Measurements from ENCODE around the gene ADK. TPM values are rescaled to one million over a fixed set of nuclear protein-coding genes. Genes with fewer than 3 reads are reported as not detected.
A peak's percentile ranks its signal among the peaks of the same experiment; 100 is the strongest.

Gene ADK
- total and polyA plus RNA-seq, 2 of the 4 experiments (the other 2 are of a cell fraction) = 30.6 to 40.9 TPM

GRCh38 chr10:74113546-74113945 is 37.5 kb upstream of the ADK start:
- Histone ChIP-seq H2BK20ac (ENCODE audit: low read depth, low read length) (no peak overlapping the region), H3K9ac (ENCODE audit: low read depth, low read length) (no peak overlapping the region; the same call in 1 of the 2 replicates), H3K79me1 (ENCODE audit: low read depth in 1 of 2, low read length in 2 of 2) (peaks cover 71 to 94% of the 10 kb centered on the region in 2 experiments), H3K9me1 (ENCODE audit: insufficient read depth, low read length) (peaks cover 15% of the 10 kb centered on the region), H3K4me2 (ENCODE audit: low read depth, low read length) (no peak overlapping the region), H4K5ac (ENCODE audit: low read depth, low read length) (no peak overlapping the region), H4K91ac (ENCODE audit: insufficient read depth, low read depth, low read length) (no peak overlapping the region), H2AK9ac (replicated peaks; ENCODE audit: low read depth, low read length, poor library complexity) (no peak overlapping the region), H2BK120ac (ENCODE audit: low read depth, low read length) (no peak overlapping the region), H3K27ac (ENCODE audit: insufficient read depth, low read length) (no peak overlapping the region; the same call in 1 of the 2 replicates), H3K18ac (ENCODE audit: low read depth, low read length) (no peak overlapping the region), H3K23ac (ENCODE audit: low read depth, low read length) (no peak overlapping the region), H4K20me1 (ENCODE audit: insufficient read depth, low read length) (peaks cover 83% of the 10 kb centered on the region), H3K4me1 (ENCODE audit: control insufficient read depth, insufficient read depth, low read length) (peaks cover 9% of the 10 kb centered on the region), H3K36me3 (ENCODE audit: control insufficient read depth, insufficient read depth, low read length) (peaks cover 81% of the 10 kb centered on the region), H3K56ac (ENCODE audit: extremely low read depth, insufficient read depth, low read length) (no peak overlapping the region), H2AK5ac (ENCODE audit: low read depth, low read length) (no peak overlapping the region), H3K4ac (ENCODE audit: low read depth, low read length) (no peak overlapping the region), H2AFZ (replicated peaks; ENCODE audit: low read length, poor library complexity) (no peak overlapping the region), H3K9me3 (ENCODE audit: control insufficient read depth, insufficient read depth, low read length) (no peaks in the 10 kb centered on the region), H2BK5ac (ENCODE audit: low read depth, low read length, poor library complexity, severe bottlenecking) (peak overlapping the region; percentile 14), H2BK15ac (ENCODE audit: low read depth, low read length) (no peak overlapping the region), H3K4me3 (ENCODE audit: insufficient read depth, low read depth, low read length) (no peak overlapping the region), H3K14ac (replicated peaks; ENCODE audit: low read depth, low read length) (no peak overlapping the region), H3K27me3 (ENCODE audit: control insufficient read depth, insufficient read depth, low read length) (no peaks in the 10 kb centered on the region), H4K8ac (ENCODE audit: low read depth in 2 of 2, low read length in 2 of 2) (no peak overlapping the region)
- DNase-seq (peak; percentile 22), ATAC-seq (ENCODE audit: low read depth) (no peak)
- dilution Hi-C loops (cut with HindIII; ENCODE audit: low sequenced_read_pairs, unreplicated experiment) (no loop called here), intact Hi-C loops (cut with micrococcal nuclease) (no loop called here), in situ Hi-C loops (cut with MboI; ENCODE audit: low sequenced_read_pairs) (no loop called here)
- TF ChIP-seq ELK1 (IDR thresholded peaks at IDR 0.05; ENCODE audit: borderline replicate concordance, low read depth, low read length) = no peak
- no peak for TF ChIP-seq NFE2L2 (IDR thresholded peaks at IDR 0.05; ENCODE audit: low read depth, low read length)
- no peak for TF ChIP-seq MXI1 (IDR thresholded peaks at IDR 0.05; ENCODE audit: borderline replicate concordance, low read depth, low read length)
- no peak for TF ChIP-seq RCOR1 (IDR thresholded peaks at IDR 0.05; ENCODE audit: insufficient replicate concordance, low read length)
- TF ChIP-seq CHD1 (IDR thresholded peaks at IDR 0.05; ENCODE audit: low read depth, low read length) = no peak
- no peak for TF ChIP-seq CEBPB (IDR thresholded peaks at IDR 0.05; ENCODE audit: low read depth, low read length)
- no peak for TF ChIP-seq MAFK (IDR thresholded peaks at IDR 0.05; ENCODE audit: low read depth, low read length)
- TF ChIP-seq USF2 (IDR thresholded peaks at IDR 0.05; ENCODE audit: low read depth, low read length) = no peak
- TF ChIP-seq SMC3 (IDR thresholded peaks at IDR 0.05; ENCODE audit: low read depth, low read length) = no peak
- no peak for TF ChIP-seq BHLHE40 (IDR thresholded peaks at IDR 0.05; ENCODE audit: low read depth, low read length)
- TF ChIP-seq CTCF (conservative IDR thresholded peaks at IDR 0.05; ENCODE audit: low read depth, low read length) = no peak
- no peak for TF ChIP-seq RAD21 (IDR thresholded peaks at IDR 0.05; ENCODE audit: low read length)
- TF ChIP-seq RFX5 (IDR thresholded peaks at IDR 0.05; ENCODE audit: low read depth, low read length) = no peak
- no peak for TF ChIP-seq MAZ (IDR thresholded peaks at IDR 0.05; ENCODE audit: borderline replicate concordance, low read depth, low read length)
- no peak for TF ChIP-seq POLR2A (IDR thresholded peaks at IDR 0.05; ENCODE audit: low read depth, low read length)
- TF ChIP-seq FOS (IDR thresholded peaks at IDR 0.05; ENCODE audit: low read depth, low read length) = no peak
- no CpG with 5 or more reads among the region's 1 CpG for WGBS, 2 experiments (ENCODE audit: extremely low coverage in 2 of 2, insufficient read length in 1 of 2)
- CTCF ChIA-PET = interaction anchor here (0.6 kb wide), 1 partner anchor 336 kb away, joined by 3 read pairs; no protein-coding TSS in a partner anchor
- POLR2A ChIA-PET (ENCODE audit: unreplicated experiment) = no interaction called here
- BruUV-seq (replicated peaks) = no TSS peak

Measured in IMR-90 (cell line).